Tibial nerve (tissue), 3 donors: Measurements from ENCODE around the gene SLC48A1.

Source experiments
- CTCF ChIP-seq, 5 experiments: fragments of 200-600 bp in 3 of 5; fragments of 450-650 bp in 2 of 5; sonication (generic) in 3 of 5; IDR thresholded peaks; one replicate each; pipeline ENCODE4 v1.5.1; 2016 to 2019; ENCODE audit warnings: antibody characterized with exemption in 5 of 5, mild to moderate bottlenecking in 3 of 5, moderate library complexity in 2 of 5
- POLR2A ChIP-seq, 2 donors: fragments of 450-650 bp; IDR thresholded peaks; one replicate each; pipeline ENCODE4 v1.6.1; 2017; ENCODE audit warnings: antibody characterized with exemption in 2 of 2, mild to moderate bottlenecking in 2 of 2, moderate library complexity in 2 of 2

- TF ChIP-seq CTCF (IDR thresholded peaks at IDR 0.05) (no peak), POLR2A (IDR thresholded peaks at IDR 0.05) (no peak)
These were observed 15.0 kb upstream of the SLC48A1 start for GRCh38 chr12:47757840-47758583.
